ENCODE data around the gene SEMA3B. TPM values are rescaled to one million over a fixed set of nuclear protein-coding genes. Genes with fewer than 3 reads are reported as not detected.
"Not testable (repeated sequence)": the region's sequence is repeated elsewhere in the genome, so short reads cannot be mapped to it uniquely, and the experiment has no call there.

SEMA3B gene
- total RNA-seq, 1 donor from 2014 or later, result 0.60 TPM

DNA sequence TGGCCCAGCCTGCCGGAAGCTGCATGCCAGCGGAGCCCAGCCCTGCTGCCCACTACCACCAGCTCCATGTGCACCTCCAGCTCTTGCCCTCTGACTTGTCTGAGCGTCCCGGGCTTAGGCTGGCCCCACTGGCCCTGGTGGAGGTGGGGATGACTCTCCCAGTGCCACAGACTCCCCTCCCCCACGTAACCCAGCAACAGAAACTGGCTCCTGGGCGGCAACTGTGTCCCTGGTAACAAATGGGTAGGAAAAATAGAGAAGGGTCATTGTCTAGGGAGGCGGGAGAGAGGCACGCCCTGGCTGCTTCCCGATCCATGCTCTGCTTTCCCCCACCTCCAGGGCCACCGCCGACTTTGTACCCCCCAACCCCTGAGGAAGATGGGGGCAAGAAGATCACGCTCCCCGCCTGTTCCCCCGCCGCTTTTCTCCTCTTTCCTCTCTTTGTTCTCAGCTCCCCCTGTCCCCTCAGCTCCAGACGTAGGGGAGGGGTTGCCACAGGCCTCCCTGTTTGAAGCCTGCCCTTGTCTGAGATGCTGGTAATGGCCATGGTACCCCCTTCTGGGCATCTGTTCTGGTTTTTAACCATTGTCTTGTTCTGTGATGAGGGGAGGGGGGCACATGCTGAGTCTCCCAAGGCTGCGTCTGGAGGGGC is 10.8 kb upstream of the SEMA3B start:
- peak in 1 of 2 donors; percentile 48 for DNase-seq (ENCODE audit: low read depth in 2 of 2)

- DNase-seq (ENCODE audit: low read depth in 2 of 2), result no peak
Measured at GRCh38 chr3:50258979-50259378, 10.0 kb upstream of the SEMA3B start.

DNA sequence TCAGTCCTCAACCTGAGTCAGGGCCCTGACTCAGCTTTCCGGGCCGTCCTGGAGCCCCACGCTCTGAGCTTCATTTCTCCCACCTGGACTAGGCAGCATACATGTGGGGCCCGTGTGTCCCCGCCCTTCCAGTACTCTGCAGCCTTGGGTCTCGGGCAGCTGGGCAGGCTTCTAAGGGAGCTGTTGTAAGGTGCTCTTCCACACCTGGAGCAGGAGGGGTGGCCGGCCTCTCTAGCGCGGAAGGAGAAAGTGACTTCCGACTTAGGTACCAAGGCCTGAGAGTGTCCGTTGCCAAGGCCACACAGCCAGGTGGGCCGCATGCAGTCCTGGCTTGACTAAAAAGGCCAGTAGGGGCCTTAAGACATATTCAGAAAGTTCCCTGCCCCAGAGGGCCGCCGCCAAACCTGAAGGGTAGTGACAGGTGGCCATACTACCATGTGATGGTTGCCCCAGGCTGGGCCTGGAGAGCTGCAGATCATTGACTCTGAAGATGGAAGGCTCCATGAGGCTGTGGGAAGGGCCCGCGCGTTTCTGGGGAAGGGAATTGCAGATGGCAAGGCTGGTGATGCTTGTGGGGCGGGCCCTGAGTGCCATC is 9.4 kb upstream of the SEMA3B start:
- DNase-seq (ENCODE audit: low read depth in 2 of 2), result no peak

DNA sequence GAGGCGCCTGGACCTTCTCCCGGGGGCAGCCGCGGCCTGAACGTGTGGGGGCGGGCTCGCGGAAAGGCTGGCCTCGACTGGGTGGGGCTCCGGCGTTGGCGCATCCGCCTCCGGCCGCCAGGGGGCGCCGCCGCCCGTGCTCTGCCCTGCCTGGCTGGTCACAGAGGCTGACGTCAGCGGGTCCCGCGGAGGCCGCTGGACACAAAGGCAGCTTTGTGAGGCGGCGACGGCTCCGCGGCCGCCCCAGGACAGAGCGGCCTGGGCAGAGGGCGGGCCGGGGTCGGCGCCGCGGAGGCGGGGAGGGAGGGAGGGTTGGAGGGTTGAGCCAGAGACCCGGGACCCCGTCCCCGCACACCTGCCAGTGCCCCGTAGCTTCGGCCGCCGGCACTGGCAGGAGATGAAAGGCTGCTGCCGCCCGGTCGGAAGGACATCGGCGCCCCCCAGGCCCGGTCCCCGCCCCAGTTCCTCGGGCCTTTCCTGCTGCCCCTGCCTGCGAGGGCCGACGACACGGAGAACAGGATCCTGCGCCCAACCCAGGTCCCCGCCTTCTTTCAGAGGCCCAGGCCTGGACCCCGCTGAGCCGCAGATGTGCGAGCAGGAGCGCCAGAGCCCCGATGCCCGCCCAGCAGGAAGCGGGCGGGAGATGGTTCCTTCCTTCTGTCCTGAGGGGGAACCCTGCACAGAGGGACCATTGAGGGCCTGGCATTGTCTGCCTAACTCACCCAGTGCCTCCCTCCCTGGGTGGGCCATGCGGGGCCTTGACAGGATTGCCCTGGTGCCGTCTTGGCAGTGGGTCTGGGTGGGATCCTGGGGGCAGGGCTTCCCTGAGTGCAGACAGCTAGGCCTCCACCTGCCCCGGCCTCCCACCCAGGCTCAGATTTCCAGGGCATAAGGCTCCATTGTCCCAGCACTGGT is 8.7 kb upstream of the SEMA3B start:
- peak; percentile 93 to 96 for DNase-seq (ENCODE audit: low read depth in 2 of 2)

DNA sequence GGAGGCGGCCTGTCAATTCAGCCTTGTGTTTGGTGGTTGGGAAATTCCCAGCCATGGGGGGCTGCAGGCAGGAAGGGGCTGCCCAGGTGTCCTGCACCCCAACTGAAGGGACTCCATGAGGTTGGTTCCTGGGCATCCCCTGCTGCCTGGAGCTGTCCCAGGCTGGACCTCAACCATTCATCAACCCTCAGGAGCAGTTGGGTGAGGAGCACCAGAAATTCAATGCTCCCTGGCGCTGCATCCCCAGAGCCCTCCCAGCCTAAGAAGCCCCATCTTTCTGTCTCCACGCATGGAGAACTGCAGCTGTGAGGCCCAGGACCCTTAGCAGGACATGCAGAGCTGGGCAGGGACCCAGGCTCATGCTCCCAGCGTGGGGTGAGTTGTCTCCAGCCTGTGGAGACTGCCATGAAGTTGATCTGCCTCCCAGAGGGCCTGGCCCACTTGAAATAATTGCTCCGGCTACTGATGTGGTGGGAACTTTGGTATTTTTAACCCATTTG is 8.0 kb upstream of the SEMA3B start:
- no peak for DNase-seq (ENCODE audit: low read depth in 2 of 2)

GRCh38 chr3:50261505-50261904 is 7.4 kb upstream of the SEMA3B start:
- no peak for DNase-seq (ENCODE audit: low read depth in 2 of 2)

DNA sequence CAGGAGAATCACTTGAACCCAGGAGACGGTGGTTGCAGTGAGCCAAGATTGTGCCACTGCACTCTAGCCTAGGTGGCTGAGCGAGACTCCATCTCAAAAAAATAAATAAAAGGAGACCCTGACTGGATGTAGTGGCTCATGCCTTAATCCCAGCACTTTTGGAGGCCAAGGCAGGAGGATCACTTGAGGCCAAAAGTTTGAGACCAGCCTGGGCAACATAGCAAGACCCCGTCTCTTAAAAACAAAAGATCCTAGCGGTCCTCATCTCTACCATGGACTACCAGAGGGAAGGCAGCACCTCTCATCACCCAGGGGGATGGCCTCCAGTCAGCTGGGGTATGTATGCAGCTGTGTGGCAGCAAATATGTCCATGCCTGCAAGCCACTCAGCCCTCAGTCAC is 6.7 kb upstream of the SEMA3B start:
- DNase-seq (ENCODE audit: low read depth in 2 of 2), result not testable (repeated sequence)

DNA sequence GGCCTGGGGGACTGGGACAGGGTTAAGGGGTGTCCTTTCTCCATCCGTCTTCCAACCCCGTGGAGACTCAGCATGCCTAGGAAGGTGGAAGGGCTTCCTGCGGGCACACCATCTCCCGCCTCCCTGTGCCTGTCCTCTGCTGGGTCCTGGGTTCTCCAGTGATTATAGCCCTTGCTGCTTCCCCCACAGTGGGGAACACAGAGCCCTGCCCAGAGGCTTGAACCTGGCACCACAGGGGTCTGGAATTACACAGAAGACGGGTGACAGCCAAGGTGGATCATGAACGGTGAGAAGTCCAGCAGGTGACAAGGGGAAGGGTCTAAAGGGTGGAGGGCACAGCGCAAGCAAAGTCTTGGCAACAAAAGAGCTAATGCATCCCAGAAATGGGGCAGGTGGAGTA is 6.2 kb upstream of the SEMA3B start:
- no peak for DNase-seq (ENCODE audit: low read depth in 2 of 2)

DNA sequence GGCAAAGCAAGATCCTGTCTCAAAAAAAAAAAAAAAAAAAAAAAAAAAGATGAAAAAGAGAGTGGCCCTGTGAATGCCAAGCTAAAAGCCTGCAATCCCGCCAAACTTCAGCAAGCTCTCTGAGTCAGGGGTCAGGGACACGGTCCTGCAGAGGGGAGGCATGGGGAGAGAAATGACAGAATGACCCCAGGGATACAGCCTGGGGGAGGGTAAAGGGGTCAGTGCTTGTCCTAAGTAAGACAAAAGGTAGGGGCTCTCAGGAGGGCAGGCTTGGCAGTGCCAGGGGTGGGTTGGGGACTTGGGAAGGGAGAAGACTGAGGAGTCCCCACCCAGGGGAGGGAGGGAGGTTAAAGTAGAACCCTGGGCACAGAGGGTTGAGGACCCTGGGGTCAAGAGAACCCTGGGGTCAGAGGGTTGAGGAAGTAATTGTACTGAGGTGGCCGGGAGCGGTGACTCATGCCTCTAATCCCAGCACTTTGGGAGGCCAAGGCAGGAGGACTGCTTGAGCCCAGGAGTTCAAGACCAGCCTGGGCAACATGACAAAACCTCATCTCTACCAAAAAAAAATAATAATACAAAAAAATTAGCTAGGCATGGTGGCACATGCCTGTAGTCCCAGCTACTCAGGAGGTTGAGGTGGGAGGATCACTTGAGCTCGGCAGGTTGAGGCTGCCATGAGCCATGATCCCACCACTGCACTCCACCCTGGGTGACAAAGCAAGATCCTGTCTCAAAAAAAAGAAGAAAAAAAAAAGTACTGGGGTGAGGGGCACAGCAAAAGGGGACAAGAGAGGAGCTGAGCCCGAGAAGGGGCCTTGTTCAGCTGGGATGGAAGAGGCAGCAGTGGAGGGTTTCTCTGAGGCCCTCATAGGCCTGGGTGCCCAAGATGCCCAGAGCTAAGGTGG is 5.2 kb upstream of the SEMA3B start:
- no peak for DNase-seq (ENCODE audit: low read depth in 2 of 2)

GRCh38 chr3:50264383-50264963 is 4.5 kb upstream of the SEMA3B start:
- peak in 1 of 2 donors; percentile 57 for DNase-seq (ENCODE audit: low read depth in 2 of 2)

GRCh38 chr3:50264964-50265485 is 3.9 kb upstream of the SEMA3B start:
- DNase-seq (ENCODE audit: low read depth in 2 of 2), result no peak

DNA sequence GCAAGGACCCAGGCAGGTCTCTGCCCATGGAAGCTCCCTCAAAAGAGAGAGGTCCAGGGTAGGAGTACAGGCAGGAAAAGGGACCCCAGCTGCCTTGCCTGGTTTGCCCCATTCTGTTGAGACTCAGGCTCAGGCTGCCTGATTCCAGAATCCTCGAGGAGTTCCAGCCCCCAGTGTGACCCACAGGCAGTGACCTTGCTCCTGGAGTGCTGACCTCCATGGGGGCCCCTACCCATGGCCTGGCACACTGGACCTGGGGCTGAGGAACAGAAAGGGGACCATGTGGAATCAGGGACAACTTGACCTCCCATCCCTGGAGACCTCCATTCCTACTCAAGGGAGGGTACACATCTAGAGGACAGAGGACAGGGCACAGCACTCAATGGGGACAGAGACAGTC is 3.4 kb upstream of the SEMA3B start:
- no peak for DNase-seq (ENCODE audit: low read depth in 2 of 2)

DNA sequence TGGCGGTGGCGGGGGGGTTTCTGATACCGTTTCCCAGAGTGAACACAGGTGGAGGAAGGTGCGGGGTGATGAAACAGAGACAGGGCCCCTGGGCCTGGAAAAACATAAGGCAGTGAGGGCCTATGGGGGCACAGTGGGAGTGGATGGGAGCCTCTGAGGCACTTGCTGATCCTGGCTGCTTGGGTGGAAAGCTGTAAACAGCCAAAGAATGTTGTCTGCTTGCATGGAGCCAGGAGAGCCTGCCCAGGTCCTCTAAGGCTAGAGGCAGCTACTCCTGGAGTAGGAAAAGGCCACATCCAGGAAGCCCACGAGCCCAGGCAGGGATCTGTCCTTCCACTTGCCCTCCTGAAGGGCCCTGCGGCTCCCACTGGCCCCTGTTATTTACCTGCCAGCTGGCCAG is 2.9 kb upstream of the SEMA3B start:
- no peak for DNase-seq (ENCODE audit: low read depth in 2 of 2)

DNA sequence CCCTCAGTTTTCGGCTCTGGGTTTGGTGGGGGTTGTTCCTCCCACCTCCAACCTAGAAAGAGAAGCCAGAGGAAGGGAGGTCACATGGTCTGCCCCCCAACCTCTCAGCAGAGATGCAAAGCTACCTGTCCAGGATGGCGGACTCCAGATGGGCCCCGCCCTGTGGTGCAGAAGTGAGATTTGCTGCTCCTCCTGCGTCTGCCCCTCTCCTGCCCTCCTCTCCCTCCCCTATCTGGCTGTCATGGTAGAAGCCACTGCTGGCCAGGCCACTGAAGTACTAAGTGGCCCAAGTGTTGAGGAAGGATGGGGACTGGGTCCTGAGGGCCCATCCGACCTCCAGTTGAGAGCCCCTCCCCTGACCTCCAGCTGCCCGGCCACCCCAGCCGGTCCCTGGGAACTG is 2.1 kb upstream of the SEMA3B start:
- DNase-seq (ENCODE audit: low read depth in 2 of 2), result no peak

- no peak for DNase-seq (ENCODE audit: low read depth in 2 of 2)
Measured at GRCh38 chr3:50267280-50267913, 1.6 kb upstream of the SEMA3B start.

DNA sequence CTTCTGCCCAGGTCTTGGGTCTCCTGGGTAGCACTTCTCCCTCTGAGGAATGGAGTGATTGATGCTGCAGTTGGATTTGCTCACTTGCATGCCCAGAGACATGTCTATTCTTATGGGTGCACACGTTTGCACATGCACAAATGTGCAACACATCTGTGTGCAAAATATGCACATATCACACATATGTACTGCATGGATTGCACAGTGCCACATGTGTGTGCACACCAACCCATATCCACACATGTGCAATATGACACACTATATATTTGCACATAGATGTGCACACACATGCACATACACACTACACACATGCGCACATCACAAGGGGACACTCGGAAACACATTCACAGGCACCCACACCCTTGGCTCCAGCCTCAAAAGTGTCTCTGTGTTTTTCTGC is 671 bp upstream of the SEMA3B start:
- DNase-seq (ENCODE audit: low read depth in 2 of 2), result no peak

DNA sequence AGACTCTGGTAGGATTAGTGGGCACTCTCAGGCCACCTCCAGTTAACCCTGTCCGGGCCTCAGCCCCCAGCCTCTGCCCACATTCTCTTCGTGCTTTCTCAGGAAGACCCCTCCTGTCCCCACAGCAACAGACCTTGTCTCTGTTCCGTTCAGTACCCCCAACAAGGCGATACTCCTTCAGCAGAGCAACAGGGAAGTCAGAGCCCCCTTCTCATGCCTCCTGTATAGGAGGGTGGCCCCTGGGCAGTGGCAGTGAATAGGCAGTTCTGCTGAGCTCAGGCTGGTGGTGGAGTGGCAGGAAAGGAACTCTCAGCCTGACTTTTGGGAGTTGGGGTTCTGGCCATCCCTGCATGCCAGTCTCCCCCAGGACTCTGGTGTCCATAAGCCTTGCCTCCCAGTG is 513 bp downstream of the SEMA3B start:
- DNase-seq (ENCODE audit: low read depth in 2 of 2), result no peak

- DNase-seq (ENCODE audit: low read depth in 2 of 2), result no peak
Measured at GRCh38 chr3:50269977-50270413, 1.0 kb downstream of the SEMA3B start.

- no peak for DNase-seq (ENCODE audit: low read depth in 2 of 2)
Measured at GRCh38 chr3:50270422-50271224, 1.7 kb downstream of the SEMA3B start.

All from lung microvascular endothelial cell (primary cell).